Body of pancreas (tissue), 4 donors: Measurements from ENCODE around the gene OLA1. TPM values are rescaled to one million over a fixed set of nuclear protein-coding genes. Genes with fewer than 3 reads are reported as not detected.

Experiments used
- ATAC-seq: fragments of 150-250 bp; one replicate; pipeline ENCODE4 v1.9.1; 2016
- DNase-seq, 4 donors: peaks; one replicate each; pipeline ENCODE4 v3.0.0-alpha.2; 2019
- H3K27ac ChIP-seq, 4 donors: fragments of 200-600 bp; sonication (generic); 1 replicate in 3 of 4; 2 replicates in 1 of 4; pipeline versions ENCODE4 v1.5.1 to v1.6.1; 2016 to 2019; ENCODE audit warnings: mild to moderate bottlenecking in 1 of 4, mixed read lengths in 1 of 4, moderate library complexity in 1 of 4
- H3K27me3 ChIP-seq, 2 donors: fragments of 200-600 bp; sonication (generic); one replicate each; pipeline ENCODE4 v1.6.0; 2016; ENCODE audit warnings: mild to moderate bottlenecking in 1 of 2
- H3K36me3 ChIP-seq, 2 donors: fragments of 200-600 bp; sonication (generic); replicated peaks in 1 of 2; 2 replicates each; pipeline ENCODE4 v1.5.1; 2016; ENCODE audit warnings: low read depth in 2 of 2; ENCODE audit not compliant: insufficient read depth in 1 of 2
- H3K4me1 ChIP-seq: fragments of 200-600 bp; sonication (generic); one replicate; pipeline ENCODE4 v1.6.0; 2016
- H3K4me3 ChIP-seq, 2 donors: fragments of 200-600 bp; sonication (generic); 1 replicate in 1 of 2; 2 replicates in 1 of 2; pipeline ENCODE4 v1.5.1; 2016 to 2019
- H3K9me3 ChIP-seq, 3 donors: fragments of 200-600 bp; sonication (generic); 1 replicate in 2 of 3; 2 replicates in 1 of 3; pipeline ENCODE4 v1.5.1; 2016
- CTCF ChIP-seq, 7 experiments: fragments of 450-650 bp in 4 of 7; fragments of 200-600 bp in 3 of 7; sonication (generic) in 3 of 7; IDR thresholded peaks; one replicate each; pipeline ENCODE4 v1.5.1; 2016 to 2019; ENCODE audit warnings: antibody characterized with exemption in 7 of 7
- POLR2A ChIP-seq, 3 donors: fragments of 450-650 bp; IDR thresholded peaks; one replicate each; pipeline ENCODE4 v1.6.1; 2016; ENCODE audit warnings: antibody characterized with exemption in 3 of 3, mild to moderate bottlenecking in 2 of 3
- WGBS, 2 donors: methylation state at CpG; one replicate each; pipeline ENCODE4 v1.1.5; 2017; 5-methylcytosine and 5-hydroxymethylcytosine counted together
- intact Hi-C: fragments of 100-400 bp; cut with DNase I; formaldehyde crosslinking; loops from one replicate; pipeline ENCODE4 v1.15.1; 2023
- total RNA-seq, 2 donors: library from RNA; depleted of rRNA; stranded (reverse); fragments of >200 nt; gene quantifications; one replicate each; pipeline ENCODE4 v1.1.0, GENCODE V29; 2016

OLA1 gene
- total RNA-seq, 2 donors from 2014 or later: 17.8 to 43.3 TPM

- no peak overlapping the region for H3K4me3 ChIP-seq
- intact Hi-C loops: no loop called here
- no peaks in the 10 kb centered on the region for H3K9me3 ChIP-seq
- no peaks in the 10 kb centered on the region for H3K27me3 ChIP-seq
- DNase-seq: no peak
- ATAC-seq: no peak
- no peak overlapping the region for H3K27ac ChIP-seq
- no peaks in the 10 kb centered on the region for H3K36me3 ChIP-seq
- 74 to 88% methylated on average over 3 of the region's 3 CpGs for WGBS, 2 donors
- no peak for TF ChIP-seq CTCF (IDR thresholded peaks at IDR 0.05)
- TF ChIP-seq POLR2A (IDR thresholded peaks at IDR 0.05): no peak
- no peaks in the 10 kb centered on the region for H3K4me1 ChIP-seq
Observed at GRCh38 chr2:174161490-174161889, 86.8 kb downstream of the OLA1 start.

- no peak for ATAC-seq
- TF ChIP-seq CTCF (IDR thresholded peaks at IDR 0.05) (peak in 5 of 7 experiments; percentile 19 to 47 (median 39)), POLR2A (IDR thresholded peaks at IDR 0.05) (no peak)
- H3K4me3 ChIP-seq: no peak overlapping the region
- no peak overlapping the region for H3K27ac ChIP-seq
- WGBS, 2 donors: 64 to 70% methylated on average over 3 of the region's 3 CpGs
- H3K36me3 ChIP-seq: no peaks in the 10 kb centered on the region
- no peaks in the 10 kb centered on the region for H3K4me1 ChIP-seq
- H3K9me3 ChIP-seq: no peaks in the 10 kb centered on the region
- intact Hi-C loops: loop anchor here (10.0 kb wide), 1 partner anchor 187 kb away; no protein-coding TSS in a partner anchor
- H3K27me3 ChIP-seq: no peaks in the 10 kb centered on the region
- peak; percentile 26 to 42 (median 39) for DNase-seq
Observed at GRCh38 chr2:174158003-174158402, 90.3 kb downstream of the OLA1 start.

DNA sequence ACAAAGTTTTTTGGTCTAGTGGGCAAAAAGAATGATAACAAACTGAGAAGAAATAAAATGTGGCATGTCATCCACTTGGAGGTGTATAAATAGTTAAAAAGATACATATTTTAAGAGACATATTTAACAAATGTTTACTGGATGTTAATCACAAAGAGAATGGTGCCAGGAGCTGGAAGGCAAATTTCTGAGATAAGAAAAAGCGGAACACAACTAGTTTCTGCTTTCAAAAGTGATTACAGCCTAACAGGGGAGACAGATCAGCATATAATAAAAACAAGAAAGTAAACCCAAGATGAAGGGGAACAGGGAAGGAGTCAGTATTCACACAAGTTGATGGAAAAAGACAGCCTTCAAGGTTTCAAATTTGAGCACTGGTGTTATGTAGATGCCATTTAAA lies 91.3 kb downstream of the OLA1 start:
- WGBS, 2 donors: 22 to 26% methylated on average over 1 of the region's 1 CpG

GRCh38 chr2:174153757-174154680 lies 94.3 kb downstream of the OLA1 start:
- 77 to 78% methylated on average over 8 of the region's 8 CpGs for WGBS, 2 donors
- ATAC-seq: no peak

More for the DNA sequence above, 91.3 kb downstream of the OLA1 start:
- no peak for ATAC-seq
- TF ChIP-seq CTCF (IDR thresholded peaks at IDR 0.05) (no peak), POLR2A (IDR thresholded peaks at IDR 0.05) (no peak)
- DNase-seq: no peak
- intact Hi-C loops: loop anchor here (10.0 kb wide), 1 partner anchor 188 kb away; no protein-coding TSS in a partner anchor
- H3K27ac ChIP-seq: no peak overlapping the region
- no peaks in the 10 kb centered on the region for H3K4me1 ChIP-seq
- no peaks in the 10 kb centered on the region for H3K27me3 ChIP-seq
- no peaks in the 10 kb centered on the region for H3K36me3 ChIP-seq
- H3K9me3 ChIP-seq: no peaks in the 10 kb centered on the region
- H3K4me3 ChIP-seq: no peak overlapping the region

More at GRCh38 chr2:174153757-174154680, 94.3 kb downstream of the OLA1 start:
- TF ChIP-seq CTCF (IDR thresholded peaks at IDR 0.05) (no peak), POLR2A (IDR thresholded peaks at IDR 0.05) (no peak)
- H3K27ac ChIP-seq: no peak overlapping the region
- no peak overlapping the region for H3K4me3 ChIP-seq
- intact Hi-C loops: loop anchor here (10.0 kb wide), 1 partner anchor 191 kb away; no protein-coding TSS in a partner anchor
- no peak for DNase-seq
- no peaks in the 10 kb centered on the region for H3K4me1 ChIP-seq
- H3K36me3 ChIP-seq: no peaks in the 10 kb centered on the region
- no peaks in the 10 kb centered on the region for H3K9me3 ChIP-seq
- no peaks in the 10 kb centered on the region for H3K27me3 ChIP-seq
